HUES48 (cell line): ENCODE results near the gene IGSF10.

Experiments
- H3K27ac ChIP-seq: one replicate; pipeline ENCODE4 v1.7.0; 2013; ENCODE audit warnings: low read depth, low read length, inconsistent platforms
- H3K27me3 ChIP-seq: 2 replicates; pipeline ENCODE4 v1.6.1; 2013; ENCODE audit warnings: mild to moderate bottlenecking, low read length; ENCODE audit not compliant: control insufficient read depth, insufficient read depth
- H3K36me3 ChIP-seq: 2 replicates; pipeline ENCODE4 v1.6.1; 2013; ENCODE audit warnings: low read length; ENCODE audit not compliant: control insufficient read depth, insufficient read depth
- H3K4me1 ChIP-seq: 2 replicates; pipeline ENCODE4 v1.6.1; 2013; ENCODE audit warnings: mild to moderate bottlenecking, low read length; ENCODE audit not compliant: control insufficient read depth, insufficient read depth
- H3K4me3 ChIP-seq: 2 replicates; pipeline ENCODE4 v1.5.1; 2013; ENCODE audit warnings: mild to moderate bottlenecking, low read depth, low read length
- H3K9ac ChIP-seq: 2 replicates; pipeline ENCODE4 v1.6.1; 2013; ENCODE audit warnings: mild to moderate bottlenecking, low read depth, low read length, moderate library complexity
- H3K9me3 ChIP-seq: 2 replicates; pipeline ENCODE4 v1.6.1; 2013; ENCODE audit warnings: low read length; ENCODE audit not compliant: control insufficient read depth, insufficient read depth

Gene IGSF10

DNA sequence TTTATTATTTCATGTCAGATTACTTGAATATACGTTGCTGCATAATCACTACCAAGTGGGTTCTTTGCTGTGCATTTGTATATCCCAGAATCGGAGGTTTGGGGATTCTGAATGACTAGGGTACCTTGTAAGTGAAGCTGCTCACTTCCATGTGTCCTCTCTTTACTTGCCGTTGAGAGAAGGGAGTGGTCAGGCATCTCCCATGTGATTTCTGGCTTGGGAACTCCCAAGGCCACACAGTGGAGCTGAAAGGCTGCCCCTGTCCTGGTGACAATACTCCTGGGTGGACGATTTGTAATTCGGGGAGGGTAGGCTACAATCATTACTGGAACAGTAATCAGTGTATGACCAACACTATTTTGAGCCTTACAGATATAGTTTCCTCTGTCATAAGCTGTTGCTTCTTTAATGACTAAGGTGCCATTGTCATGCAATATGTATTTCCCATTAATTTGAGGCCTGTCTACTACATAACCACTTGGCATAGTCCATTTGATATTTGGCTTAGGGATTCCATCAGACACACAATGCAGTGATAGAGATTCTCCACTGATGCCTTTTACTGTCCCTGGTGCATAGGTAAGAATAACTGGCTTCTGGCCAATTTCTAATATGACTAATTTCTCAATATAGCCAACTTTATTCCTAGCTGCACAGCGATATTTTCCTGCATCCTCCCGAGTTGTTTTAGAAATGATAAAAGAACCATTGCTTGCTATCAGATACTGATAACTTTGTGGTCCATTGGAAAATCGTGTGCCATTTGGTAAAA lies 24.0 kb downstream of the IGSF10 start:
- no peaks in the 10 kb centered on the region for H3K9me3 ChIP-seq
- no peaks in the 10 kb centered on the region for H3K27me3 ChIP-seq
- no peak overlapping the region for H3K27ac ChIP-seq
- H3K9ac ChIP-seq = no peak overlapping the region
- H3K36me3 ChIP-seq = no peaks in the 10 kb centered on the region
- no peak overlapping the region for H3K4me3 ChIP-seq
- peaks cover 16% of the 10 kb centered on the region; the same call in 1 of the 2 replicates for H3K4me1 ChIP-seq

DNA sequence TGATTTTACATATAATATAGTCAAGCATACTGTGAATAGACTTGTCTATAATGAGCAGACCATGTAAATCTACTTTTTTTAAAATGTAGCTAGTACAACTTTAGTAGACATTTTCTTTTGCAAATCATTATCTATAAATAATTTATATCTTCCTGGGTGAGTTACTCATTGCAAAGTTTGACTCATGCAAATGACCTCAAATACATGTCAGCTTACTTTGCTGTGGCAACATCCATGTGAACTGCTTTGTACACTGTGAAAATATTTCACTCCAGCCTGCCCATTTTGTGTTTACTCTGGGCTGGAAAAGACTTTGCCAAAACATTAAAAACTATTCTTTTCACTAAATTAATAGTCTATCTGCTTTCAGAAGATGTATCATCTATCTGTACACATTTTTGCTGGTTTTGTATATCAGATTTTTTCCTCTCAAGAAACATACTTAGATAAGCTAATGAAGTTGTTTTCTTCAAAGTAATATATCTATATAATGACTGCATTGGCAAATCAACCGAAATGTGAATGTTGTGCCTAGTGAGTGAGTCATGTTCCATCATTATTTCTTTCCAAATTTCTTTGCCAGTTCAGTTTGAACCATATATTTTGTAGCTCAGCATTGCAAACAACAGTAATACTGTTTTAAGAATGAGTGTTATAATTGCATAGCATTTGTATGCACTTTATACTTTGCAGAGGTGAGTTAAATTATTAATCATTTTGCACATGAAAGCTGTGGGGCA lies 26.5 kb downstream of the IGSF10 start:
- Histone ChIP-seq H3K9ac (no peak overlapping the region), H3K9me3 (no peaks in the 10 kb centered on the region), H3K4me1 (peaks cover 9% of the 10 kb centered on the region; the same call in 1 of the 2 replicates), H3K27me3 (no peaks in the 10 kb centered on the region), H3K36me3 (no peaks in the 10 kb centered on the region), H3K4me3 (no peak overlapping the region), H3K27ac (no peak overlapping the region)

DNA sequence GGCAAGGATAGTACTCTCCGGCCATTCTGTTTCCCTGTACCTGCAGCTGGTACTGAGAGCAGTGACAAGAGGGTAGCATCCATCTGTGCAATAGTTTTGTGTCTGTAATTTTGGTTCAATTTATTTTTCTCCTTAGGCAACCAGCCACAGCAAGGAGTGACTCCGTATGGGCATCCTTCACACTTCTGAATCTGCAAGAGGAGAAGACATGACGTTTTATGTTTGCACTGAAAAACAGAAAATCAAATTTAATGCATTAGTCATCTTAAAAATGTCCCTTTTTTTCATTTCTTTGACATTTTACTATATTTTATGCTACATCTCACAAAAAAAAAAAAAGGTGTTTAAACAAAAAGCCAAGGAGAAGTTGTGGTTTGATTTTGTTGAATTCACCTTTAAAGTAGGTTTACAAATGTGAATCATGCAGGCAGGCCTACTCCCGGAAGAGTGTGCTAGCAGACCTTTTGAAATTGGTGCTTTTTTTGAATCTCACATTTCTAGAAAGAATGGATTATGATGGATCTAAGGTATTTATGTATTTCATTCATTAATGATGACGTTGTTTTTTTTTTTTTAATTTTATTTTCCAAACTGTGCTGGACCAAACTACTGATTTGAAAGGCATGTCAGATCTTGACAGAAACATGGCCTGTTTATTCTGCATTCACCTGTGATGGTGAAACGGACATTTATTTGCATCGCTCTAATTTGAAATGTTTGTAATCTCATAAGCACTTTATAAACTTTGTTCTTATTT lies 28.1 kb downstream of the IGSF10 start:
- Histone ChIP-seq H3K9ac (no peak overlapping the region), H3K36me3 (no peaks in the 10 kb centered on the region), H3K27ac (no peak overlapping the region), H3K27me3 (no peaks in the 10 kb centered on the region), H3K9me3 (no peaks in the 10 kb centered on the region), H3K4me3 (no peak overlapping the region), H3K4me1 (peaks cover 9% of the 10 kb centered on the region; the same call in 1 of the 2 replicates)

DNA sequence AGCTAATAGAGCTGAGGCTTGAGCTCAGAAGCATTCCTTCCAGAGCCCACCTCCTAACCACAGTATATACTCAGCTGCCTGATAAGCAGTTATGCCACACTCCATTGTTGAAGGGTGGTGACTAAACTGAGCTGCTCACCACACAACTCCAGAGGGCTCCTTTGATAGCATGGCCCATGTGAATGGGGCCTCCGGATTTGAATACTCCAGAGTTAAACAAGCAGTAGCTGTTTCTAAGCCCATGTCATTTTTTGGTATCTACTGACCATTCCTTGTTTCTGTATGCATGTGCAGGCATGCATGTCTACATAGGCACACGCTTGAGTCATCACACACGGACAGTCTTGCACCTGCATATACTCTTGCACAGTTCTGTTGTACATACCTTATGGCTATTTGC lies 28.9 kb downstream of the IGSF10 start:
- Histone ChIP-seq H3K9me3 (no peaks in the 10 kb centered on the region), H3K4me1 (peaks cover 9% of the 10 kb centered on the region; the same call in 1 of the 2 replicates), H3K9ac (no peak overlapping the region), H3K27ac (no peak overlapping the region), H3K36me3 (no peaks in the 10 kb centered on the region), H3K4me3 (no peak overlapping the region), H3K27me3 (no peaks in the 10 kb centered on the region)

DNA sequence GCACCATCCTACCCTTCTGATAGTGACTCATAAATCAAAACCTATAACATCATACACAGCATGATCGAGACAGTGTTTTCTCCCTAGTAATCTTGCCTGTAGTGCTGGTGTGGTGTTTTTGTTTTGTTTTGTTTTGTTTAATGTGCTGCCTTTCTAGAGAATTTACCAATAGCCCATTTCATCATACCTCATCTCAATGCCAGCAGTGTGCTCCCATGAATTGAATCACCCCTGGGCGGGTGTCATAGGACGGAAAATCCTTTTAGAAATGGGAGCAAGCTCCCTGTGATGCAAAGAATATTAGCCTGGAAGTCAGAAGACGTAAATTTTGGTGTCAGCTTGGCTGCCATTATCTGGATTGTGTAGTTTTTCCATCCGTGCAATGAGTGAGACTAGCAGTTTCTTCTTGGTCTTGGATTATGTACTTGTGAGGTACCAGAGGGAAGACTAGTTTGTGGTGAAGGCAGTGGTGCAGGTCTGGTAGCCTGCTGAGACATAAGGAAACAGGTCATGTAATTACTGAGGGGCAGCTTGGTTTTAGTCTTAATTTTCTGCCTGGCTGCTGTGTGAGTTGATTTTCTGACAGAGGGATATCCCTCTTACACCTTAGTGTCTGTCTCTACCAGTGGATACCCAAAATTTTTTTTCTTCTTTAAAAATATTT lies 29.9 kb downstream of the IGSF10 start:
- Histone ChIP-seq H3K4me3 (no peak overlapping the region), H3K27me3 (no peaks in the 10 kb centered on the region), H3K9ac (no peak overlapping the region), H3K36me3 (no peaks in the 10 kb centered on the region), H3K27ac (no peak overlapping the region), H3K4me1 (peaks cover 15% of the 10 kb centered on the region; the same call in 1 of the 2 replicates), H3K9me3 (no peaks in the 10 kb centered on the region)

DNA sequence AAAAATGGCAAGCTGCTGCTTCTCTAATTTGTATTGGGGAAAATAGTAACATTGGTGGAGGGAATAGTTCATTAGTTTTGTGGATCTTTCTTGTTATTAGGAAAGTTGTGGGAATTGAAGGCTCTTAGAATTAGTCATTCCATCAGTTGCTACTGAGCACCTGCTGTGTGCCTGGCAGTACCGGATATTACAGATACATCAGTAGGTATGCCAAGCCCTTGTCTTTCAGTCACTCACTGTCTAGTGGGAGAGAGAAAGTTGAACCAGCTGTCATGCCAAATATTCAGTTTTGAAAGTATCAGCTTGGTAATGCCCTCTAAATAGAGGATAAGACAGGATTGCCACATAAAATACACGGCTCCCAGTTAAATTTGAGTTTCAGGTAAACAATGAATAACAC lies 32.5 kb downstream of the IGSF10 start:
- H3K36me3 ChIP-seq = no peaks in the 10 kb centered on the region
- peaks cover 21% of the 10 kb centered on the region for H3K4me1 ChIP-seq
- no peak overlapping the region for H3K27ac ChIP-seq

DNA sequence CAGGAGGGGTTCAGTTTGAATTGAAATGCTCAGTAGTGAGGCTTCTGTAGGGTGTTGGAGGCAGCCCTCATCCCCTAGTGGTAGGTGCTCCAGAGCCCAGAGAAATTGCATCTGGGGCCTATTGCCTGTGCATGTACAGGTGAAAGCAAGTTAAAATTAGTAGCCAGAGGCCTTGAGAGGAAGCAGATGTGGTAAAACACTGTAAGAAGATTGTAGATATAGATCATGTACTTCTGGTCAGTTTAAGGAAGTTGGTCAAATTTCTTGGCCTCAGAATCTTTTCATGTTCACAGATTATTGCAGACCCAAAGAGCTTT lies 34.6 kb downstream of the IGSF10 start:
- no peaks in the 10 kb centered on the region for H3K36me3 ChIP-seq
- peaks cover 21% of the 10 kb centered on the region for H3K4me1 ChIP-seq
- H3K9ac ChIP-seq = no peak overlapping the region
- H3K27me3 ChIP-seq = no peaks in the 10 kb centered on the region
- H3K9me3 ChIP-seq = no peaks in the 10 kb centered on the region
- peak overlapping the region; percentile 48 for H3K27ac ChIP-seq
- no peak overlapping the region for H3K4me3 ChIP-seq

More for the DNA sequence above, 32.5 kb downstream of the IGSF10 start:
- Histone ChIP-seq H3K27me3 (no peaks in the 10 kb centered on the region), H3K4me3 (no peak overlapping the region), H3K9ac (no peak overlapping the region), H3K9me3 (no peaks in the 10 kb centered on the region)

DNA sequence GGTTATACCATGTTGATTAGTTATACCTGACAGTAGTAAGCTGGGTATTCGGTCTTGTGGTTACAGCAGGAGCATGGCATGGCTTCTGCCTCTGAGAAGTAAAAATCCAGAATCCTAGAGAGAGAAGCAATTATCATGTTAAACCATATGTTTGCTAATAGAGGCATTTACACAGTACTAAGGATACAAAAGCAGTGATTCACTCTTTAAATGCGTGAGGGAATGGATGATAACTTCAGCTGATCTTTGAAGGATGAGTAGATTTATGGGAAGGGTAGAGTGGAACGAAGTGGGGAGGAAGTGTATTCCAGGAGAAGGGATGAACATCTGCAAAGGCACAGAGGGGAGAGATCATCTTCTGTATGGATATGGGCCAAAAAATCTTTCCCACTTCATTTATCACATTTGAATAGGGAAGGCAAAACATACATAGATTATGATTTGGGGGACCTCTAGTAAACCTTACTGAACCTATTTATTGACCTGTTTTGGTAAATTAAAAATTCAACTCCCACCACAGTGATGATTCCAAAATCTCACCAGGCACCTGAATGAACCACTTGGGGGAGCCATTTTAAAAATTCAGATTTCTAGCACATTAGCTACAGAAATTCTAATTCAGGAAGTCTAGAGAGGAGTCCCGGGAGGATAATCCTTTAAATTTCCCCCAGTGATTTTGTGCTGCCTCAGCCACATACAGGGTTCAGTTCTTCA lies 35.1 kb downstream of the IGSF10 start:
- no peak overlapping the region for H3K9ac ChIP-seq
- H3K9me3 ChIP-seq = no peaks in the 10 kb centered on the region
- peak overlapping the region; percentile 48 for H3K27ac ChIP-seq
- H3K4me1 ChIP-seq = peaks cover 21% of the 10 kb centered on the region
- no peaks in the 10 kb centered on the region for H3K27me3 ChIP-seq
- H3K36me3 ChIP-seq = no peaks in the 10 kb centered on the region
- H3K4me3 ChIP-seq = no peak overlapping the region

DNA sequence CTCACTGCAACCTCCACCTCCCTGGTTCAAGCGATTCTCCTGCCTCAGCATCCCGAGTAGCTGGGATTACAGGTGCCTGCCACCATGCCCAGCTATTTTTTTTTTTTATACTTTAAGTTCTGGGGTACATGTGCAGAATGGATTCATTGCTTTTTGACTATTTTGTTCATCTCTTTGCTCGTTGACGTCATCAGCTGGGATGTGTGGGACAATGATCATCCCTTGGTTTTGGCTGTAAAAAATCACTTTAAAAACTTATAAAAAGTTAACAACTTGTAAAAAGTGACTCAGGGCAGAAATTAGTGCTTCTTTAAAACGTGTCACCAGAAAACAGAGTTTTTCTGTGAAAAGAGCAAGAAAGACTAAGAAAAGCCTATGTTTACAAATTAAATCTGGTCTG lies 37.8 kb downstream of the IGSF10 start:
- no peaks in the 10 kb centered on the region; the same call in 1 of the 2 replicates for H3K36me3 ChIP-seq

DNA sequence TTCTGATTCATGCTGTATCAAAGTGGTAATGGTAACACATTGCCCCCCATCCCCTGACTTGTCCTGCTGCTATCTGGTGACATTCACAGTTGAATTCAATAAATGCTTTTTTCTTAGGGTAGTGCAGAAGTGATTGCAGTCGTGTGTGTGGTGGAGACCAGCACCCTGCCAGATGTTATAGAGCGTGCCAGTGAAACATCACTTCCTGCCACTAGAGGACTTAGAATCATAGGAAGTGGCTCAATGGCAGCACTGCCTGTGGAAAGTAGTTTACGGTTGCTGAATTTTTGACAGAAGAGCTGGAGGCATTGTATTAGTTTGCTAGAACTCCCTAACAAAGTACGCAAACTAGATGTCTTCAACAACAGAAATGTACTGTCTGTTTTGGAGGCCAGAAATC lies 38.9 kb downstream of the IGSF10 start:
- H3K9me3 ChIP-seq = no peaks in the 10 kb centered on the region
- H3K4me1 ChIP-seq = peaks cover 21% of the 10 kb centered on the region
- no peak overlapping the region for H3K4me3 ChIP-seq
- no peak overlapping the region for H3K9ac ChIP-seq
- H3K27me3 ChIP-seq = no peaks in the 10 kb centered on the region
- H3K36me3 ChIP-seq = peaks cover 3% of the 10 kb centered on the region; the same call in 1 of the 2 replicates
- H3K27ac ChIP-seq = no peak overlapping the region

More for the DNA sequence above, 37.8 kb downstream of the IGSF10 start:
- H3K27me3 ChIP-seq = no peaks in the 10 kb centered on the region
- no peak overlapping the region for H3K27ac ChIP-seq
- no peaks in the 10 kb centered on the region for H3K9me3 ChIP-seq
- peaks cover 21% of the 10 kb centered on the region for H3K4me1 ChIP-seq
- H3K4me3 ChIP-seq = no peak overlapping the region
- H3K9ac ChIP-seq = no peak overlapping the region
